LHCN-M2 (cell line): Measurements from ENCODE around the gene MCTP2. TPM values are rescaled to one million over a fixed set of nuclear protein-coding genes. Genes with fewer than 3 reads are reported as not detected.

Experiments
- DNase-seq: peaks from one replicate; pipeline ENCODE4 v3.0.0-alpha.2; 2012; ENCODE audit warnings: low read depth
- total RNA-seq: library from RNA; depleted of rRNA; stranded (reverse); fragments of >200 nt; gene quantifications from 2 replicates; pipeline ENCODE4 v1.2.3, GENCODE V29; 2014

The MCTP2 gene
- total RNA-seq, 1 experiment from 2014 or later: not detected

DNA sequence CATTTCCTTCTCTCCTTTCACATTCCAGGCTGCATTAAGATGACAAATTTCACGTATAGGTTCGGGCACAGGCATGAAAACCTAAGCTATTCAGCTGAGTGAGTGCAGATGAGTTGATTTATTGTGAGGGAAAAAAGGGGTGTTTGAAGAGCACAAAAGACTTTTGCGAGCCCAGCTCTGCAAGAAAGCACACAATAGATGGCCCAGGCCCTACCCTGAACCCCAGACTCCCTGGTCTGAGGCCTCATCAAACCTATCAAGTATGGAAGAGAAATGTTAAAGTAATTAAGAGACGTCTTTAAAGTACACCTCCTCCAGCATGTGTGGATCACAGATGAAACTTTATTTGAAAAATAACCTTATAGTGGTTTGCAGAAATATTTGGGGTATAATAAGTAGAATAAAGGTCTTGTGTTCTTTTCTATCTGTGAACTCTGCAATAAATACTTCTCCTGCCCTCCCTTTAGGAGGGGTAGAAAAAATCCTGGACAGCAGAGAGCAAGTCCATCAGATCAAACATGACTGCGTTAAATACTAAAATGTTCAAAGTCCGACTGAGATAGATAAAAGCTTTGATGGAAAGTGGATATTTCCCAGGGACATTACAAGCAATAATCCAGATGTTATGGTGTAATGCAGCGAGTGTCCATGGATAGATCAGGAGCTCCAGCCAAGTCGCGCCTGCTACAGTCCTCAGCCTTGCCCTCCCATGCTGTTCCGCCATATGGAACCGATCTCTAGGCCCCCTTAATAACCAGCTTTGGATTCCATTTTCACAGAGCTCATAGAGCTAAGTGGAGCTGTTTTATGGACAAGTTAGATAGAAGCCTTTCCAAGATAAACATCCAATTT is 121.5 kb downstream of the MCTP2 start:
- DNase-seq: no peak

DNA sequence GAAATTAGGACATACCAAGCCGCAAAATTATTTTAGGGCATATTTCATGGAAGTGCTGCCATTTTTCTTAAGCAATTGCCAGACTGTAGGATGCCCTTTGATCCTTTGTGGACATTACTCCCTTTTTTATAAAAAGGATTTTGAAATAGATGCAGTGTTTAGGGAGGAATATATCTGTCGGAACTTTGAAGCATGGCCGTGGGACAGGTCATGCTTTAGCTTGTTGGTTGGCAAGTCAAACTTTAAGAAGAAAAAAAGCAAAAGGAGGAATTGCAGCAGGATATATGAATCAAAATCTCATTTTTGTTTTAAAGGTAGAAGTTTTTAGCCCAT is 122.1 kb downstream of the MCTP2 start:
- DNase-seq: no peak

DNA sequence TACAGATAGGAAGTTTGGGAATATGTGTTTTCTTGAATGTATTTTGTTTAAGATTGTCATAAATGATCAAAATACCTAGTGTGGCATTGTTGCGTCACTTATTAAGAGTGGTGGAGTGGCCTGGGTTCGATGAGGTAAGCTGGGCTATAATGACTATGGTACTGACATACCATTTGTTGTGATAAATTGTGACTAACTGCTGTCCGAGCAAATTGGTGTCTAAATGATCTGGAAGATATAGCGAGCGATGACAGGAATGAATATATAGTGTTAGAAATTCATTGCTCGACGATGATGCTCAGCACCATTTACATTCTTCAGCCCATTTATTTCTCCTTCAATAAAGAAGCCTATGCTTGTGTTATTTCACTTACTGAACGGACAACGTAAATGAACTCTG is 123.3 kb downstream of the MCTP2 start:
- no peak for DNase-seq

DNA sequence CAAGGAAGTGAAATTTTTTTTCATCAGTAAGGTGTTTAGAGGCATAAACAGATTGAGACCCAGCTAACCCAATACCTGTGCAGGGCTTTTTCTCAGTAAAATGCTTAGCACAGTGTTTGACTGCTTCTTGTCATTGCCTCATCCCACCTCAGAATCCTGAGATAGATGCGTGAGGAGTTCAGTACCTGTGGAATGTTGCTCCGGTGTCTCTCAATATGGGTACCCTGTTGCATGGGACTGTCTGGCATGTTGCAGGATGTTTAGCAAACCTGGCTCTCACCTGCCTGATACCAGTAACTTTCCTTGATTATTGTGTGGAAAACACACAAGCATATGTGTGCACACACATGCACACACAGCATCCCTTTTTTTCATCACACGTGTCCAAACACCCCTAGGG is 128.4 kb downstream of the MCTP2 start:
- no peak for DNase-seq

DNA sequence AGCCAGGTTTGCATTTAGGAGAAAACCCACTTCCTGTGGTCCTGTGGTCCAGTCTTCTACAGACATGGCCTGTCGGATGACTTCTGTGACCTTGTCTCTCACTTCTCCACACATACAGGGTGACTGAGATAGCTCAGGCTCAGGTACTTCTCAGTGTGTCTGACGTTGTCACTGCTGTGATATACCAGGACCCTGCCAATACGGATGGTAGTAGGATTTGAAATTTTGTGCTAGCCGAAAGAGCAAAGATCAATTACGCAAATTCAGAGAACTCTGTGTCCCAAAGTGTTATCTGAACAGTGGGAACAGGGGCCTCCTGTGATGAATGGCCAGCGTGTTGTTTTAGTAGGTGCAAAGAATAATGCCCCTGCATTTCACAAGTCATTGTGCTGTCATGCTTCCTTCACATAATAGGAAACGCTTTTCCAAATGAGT is 128.9 kb downstream of the MCTP2 start:
- no peak for DNase-seq

DNA sequence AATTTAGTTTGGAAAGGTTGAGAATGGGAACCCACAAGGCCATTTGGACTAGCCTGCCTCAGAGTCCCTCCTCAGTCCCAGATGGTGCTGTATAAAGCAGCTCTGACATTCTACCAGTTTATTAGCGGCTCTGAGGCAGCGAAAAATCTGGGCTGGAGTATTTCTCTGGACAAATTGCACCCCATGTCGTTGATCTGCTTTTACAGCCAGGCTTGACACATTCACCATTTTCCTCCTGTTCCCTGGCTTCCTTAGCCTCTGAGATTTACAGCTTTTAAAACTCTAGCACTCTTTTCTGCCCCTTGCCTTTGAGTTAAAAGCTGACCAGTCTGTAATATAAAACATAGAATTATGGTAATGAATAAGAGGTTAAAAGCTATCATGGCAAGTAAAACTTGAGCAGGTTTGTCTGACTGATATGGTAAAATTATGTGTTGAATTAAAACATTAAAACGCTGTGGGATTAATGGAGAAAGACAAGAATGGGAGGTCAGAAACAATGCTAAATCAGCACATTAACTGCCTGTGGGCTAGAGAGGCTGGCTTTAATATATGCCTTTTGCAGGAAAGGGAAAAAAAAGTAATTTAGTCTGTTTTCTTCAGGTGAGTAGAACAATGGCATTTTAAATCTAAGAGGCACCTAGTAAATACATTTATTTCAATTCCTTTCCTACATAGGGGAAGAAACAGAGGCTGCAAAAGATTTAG is 131.2 kb downstream of the MCTP2 start:
- DNase-seq: no peak

DNA sequence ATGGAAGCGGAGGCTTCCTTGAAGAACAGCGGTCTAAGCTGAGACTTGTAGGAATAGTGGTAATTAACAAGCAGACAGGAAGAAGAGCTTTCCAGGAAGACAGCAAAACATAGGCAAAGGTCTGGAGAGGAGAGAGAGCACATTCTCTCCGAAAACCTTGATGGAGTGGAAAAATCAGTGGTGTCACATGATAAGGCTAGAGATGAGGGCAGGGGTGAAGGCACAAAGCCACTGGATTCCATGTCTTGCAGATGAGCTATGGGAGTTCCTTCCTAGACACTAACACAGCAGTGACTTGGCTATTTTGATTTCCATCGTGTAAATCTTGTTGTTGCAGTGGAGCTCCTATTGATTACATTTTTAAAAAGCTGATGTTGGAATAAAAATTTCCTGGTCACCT is 132.0 kb downstream of the MCTP2 start:
- no peak for DNase-seq

DNA sequence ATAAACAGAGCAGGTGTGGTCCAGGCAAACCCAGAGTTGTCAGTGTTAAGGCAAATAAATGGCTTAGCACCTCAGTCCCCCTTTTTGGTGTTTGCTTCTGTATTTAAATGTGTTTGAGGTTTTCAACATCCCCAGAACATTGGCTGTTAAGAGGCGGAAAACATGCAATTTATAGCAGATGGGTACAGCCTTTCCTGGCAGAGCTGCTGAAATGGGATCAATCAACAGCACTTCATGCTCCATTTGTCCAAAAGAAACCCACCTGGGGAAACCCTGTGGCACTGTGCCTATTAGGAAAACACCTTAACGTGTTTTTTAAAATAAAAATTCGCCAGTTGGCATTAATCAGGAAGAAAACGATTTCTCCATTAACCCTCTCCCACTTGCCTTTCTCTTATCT is 135.4 kb downstream of the MCTP2 start:
- DNase-seq: no peak

DNA sequence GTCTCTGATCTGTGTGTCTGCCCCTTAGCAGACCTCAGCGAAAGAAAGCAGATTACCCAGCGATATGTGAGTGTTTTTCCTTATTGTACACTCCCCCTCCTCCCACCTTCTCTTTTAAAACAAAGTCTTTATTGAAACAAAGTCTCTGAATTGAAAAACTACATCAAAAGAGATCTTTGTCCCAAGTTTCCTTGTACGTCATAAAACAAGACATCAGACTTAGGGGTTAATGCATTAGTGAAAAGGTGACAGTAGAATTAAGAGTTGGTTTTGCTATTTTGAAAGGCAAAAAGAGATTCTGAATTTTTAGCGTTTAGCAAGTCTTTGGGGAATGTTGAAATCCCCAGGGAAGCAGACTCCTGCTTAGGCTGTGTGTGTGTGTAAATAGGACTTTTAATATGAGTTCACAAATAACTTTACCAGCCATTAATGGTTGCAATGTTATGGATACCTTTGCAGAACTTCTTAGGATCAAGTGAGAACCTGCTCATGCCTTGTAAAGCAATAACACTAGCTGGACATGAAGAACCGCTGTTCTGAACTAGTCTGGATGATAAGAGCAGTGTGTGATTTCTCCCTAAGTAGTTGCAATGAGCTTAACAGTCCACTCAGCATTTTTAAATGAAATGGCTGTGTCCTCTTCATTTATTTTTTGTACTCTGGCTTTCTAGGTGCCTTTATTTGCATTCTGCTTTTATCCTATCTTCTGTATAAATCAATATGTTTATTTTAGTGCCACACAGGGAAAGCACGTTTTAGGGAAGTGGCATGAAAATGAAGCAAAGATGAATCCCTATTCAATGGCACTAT is 136.6 kb downstream of the MCTP2 start:
- DNase-seq: no peak

DNA sequence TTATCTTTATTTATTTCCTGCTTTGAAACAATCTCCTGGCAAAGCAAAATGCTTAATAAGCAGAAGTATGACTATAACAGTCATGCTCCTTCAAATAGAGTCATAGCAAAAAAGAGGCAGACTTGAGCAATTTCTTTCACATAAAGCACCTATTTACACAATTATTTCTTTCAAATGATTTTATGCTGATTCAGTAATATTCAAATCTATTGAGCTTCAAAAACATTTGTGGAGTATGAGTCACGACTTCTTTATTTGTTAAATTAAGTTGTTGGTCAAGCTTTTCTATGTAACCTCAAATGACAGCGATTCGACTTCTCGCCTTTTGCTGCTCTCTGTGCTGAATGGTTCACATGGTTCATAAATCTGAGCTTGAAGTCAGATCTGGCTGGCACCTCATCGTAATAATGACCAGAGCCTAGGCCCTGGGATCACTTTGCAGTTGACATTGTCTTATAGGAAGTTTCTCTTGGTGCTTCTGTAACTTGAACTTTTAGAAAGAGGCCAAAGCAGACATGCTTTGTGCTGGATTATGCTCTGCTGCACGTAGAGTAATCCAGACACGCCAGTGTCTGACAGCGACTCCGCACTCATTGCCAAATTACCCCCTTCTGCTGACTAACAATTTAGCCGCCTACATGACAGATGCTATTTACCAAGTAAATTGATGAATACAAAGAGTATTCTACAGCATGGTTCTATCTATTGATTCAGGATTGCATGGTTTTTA is 139.0 kb downstream of the MCTP2 start:
- no peak for DNase-seq

DNA sequence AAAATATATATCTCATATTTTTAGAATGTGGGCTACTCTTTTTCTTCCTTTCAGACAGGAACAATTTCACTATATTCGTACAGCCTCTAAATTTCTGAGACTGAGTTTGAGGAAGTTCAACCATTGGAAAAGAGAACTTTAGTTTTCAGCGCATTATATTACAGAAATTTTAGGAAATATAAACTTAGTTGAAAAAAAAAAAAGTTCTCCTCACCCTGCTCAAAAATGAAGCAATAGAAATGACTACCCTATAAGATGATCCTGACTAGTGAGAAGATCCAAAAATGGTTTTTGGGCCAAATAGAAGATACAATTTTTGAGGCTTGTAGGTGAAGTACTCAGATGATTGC is 139.6 kb downstream of the MCTP2 start:
- DNase-seq: no peak

DNA sequence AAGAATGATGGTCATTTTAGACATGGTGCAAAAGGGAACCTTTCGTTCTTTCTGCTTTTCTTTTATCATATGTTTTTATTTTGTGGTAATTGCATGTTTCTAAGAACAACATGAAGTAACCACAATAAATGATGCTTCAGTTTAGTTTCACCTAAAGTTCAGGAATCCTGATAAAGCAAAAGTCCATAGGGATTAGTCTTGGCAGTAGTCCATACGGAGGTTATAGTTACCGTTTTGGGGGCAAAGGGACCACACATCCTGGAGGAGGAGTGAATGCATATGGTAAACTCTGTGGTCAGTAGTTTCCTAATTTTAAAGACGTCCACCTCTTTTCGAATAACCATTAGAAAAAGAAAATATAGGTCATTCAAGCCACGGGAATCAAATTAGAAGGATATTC is 141.5 kb downstream of the MCTP2 start:
- DNase-seq: no peak

DNA sequence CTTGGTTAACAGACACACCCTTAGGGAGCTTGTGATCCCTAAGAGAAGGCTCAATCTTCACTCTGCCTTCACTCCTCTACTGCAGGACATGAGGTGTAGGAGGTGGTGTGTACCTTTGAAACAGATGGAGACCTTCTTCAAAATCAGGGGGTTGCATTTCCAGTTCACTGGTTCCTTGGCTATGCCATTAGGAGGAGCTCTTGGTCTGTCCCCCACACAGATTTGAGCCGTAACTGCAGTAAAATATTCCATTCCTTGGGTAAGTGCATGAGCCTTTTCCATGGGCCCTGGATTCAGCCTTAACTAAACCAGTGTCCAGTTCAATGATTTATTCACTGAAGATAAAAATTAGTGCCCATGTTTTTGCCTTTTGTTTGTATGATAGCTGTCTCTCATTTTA is 144.6 kb downstream of the MCTP2 start:
- DNase-seq: no peak

DNA sequence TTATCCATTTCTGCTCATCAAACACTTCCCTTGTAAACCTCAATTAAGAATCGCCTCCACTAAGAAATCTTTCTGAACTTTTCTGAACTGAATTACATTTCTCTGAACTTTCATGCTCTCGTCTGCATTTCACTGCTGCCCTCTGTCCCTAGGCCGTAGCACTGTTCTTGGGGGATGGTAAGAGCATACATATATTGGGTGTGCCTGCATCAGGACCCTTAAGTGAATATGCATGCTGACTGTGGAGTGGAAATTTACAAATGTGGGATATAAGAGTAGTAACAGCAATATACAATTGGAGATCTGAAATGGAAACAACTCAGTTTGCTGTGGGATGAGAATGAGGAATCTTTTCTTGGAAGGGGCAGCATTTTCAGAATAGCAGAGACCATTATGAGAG is 148.6 kb downstream of the MCTP2 start:
- no peak for DNase-seq

DNA sequence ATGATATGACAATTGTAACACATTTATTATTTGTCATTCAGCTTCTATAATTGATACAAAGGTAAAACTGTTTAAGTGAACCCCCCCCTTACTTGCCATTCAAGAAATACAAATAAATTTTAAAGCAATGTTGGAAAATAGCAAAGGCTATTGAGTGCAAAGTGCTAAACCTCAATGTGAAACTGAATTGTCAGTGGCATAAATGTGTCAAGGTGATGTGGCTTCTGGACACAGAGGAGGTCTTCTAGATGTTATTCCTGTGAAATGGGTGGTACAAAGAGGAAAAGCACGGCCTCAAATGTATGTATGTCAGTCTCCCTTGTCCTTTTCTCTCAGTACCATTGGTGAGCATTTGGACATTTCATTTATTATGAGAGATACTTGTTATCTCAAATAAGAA is 149.4 kb downstream of the MCTP2 start:
- DNase-seq: no peak

DNA sequence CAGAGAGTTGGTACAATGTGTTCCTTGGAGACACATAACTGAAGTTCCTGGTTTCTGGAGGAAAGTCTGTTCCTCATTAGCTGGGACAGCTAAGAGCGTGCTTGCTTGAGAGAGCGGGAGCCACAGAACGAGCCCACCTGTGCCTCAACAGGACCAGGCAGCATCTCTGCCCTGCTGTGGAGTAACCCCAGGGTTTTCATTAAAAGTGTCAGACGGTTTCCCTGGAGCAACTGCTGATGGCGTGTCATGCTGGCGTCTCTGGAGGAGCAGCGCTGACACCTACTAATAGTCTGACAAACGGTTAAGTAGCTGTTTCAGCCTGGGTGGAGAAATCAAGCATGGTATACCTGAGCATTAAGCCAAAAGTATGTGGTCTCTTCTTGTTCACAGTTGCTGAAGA is 150.0 kb downstream of the MCTP2 start:
- DNase-seq: no peak

DNA sequence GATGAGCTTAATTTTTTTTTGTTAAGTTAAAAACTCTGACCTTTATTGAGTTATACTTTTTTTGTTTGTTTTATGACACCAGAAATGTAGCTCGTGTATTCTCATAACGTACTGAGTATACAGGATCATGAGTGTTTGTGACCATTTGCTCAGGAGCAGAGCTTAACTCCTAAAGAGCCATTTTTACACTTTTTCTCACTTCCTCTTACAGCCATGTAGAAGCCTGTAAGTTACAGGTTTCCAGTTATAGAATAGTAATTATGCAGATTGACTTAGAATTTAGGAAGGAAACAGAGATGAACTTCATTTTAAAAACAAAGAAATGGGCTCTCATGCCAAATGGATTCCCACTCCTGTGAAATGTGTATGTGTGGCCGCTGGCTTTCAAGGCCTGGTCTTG is 151.7 kb downstream of the MCTP2 start:
- no peak for DNase-seq

DNA sequence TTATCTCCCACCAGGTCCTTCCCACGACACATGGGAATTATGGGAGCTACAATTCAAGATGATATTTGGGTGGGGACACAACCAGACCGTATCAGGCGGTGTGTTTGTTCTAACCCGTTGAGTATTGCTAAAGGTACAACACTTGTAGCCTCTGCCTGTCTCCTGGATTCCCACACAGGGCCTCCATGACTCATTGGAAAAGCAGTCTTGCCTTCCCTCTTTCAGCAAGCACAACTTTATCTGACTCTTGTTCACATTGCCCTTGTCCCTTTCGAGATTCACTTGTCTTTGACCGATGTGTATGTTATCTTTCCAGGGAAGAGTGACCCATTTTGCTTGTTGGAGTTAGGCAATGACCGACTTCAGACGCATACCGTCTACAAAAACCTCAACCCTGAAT is 152.3 kb downstream of the MCTP2 start:
- DNase-seq: no peak

DNA sequence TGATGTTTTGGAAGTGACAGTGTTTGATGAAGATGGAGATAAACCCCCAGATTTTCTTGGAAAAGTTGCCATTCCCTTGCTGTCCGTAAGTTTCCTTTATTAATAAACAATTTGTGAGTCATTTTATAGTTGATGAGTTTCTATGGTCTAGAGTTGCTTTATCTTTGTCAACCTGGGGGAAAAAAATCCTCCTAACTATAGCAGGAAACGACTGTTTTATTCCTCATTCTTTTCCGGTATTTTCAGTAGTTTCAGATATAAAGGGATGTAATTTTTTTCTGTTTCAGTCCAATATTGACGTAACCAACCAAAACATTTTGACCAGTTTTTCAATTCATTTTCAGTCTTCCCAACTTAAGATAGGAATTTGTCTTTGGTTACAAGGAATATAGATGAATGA is 154.1 kb downstream of the MCTP2 start:
- DNase-seq: no peak

DNA sequence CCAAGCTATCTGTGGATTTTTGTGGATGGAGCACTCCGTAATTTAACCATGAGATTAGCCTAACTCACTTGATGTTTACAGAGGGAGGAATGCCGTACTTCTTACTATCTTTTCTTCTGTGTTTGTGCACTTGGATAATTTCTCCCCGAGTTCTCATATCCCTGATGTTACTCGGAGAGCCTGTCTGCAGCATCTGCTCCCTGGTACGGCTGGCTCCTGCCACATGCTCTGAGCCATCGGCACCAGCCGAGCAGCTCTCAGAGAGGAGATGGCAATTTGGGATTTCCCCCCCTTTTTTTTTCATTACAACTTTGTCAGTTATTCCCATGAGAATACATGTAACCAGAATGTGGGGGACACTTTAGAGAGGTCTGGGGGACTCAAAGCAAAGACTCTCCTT is 155.0 kb downstream of the MCTP2 start:
- DNase-seq: no peak

DNA sequence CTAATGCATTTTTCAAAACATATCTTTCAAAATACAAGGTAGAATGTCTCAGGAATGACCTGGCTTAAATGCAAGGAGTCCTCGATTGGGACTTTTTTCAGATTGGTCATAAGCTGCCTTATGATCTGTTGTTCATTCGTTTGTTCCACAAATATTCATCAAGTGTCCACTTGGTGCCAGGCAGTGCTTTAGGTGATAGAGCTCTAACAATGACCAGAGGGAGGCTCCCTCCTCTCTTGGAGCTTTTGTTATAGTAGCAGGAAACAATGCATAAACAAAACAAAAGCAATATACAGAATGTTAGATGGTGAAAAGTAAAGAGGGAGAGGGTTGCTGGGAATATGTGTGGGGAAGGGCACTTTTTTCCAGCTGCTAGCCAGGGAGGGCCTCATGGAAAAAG is 156.1 kb downstream of the MCTP2 start:
- no peak for DNase-seq

DNA sequence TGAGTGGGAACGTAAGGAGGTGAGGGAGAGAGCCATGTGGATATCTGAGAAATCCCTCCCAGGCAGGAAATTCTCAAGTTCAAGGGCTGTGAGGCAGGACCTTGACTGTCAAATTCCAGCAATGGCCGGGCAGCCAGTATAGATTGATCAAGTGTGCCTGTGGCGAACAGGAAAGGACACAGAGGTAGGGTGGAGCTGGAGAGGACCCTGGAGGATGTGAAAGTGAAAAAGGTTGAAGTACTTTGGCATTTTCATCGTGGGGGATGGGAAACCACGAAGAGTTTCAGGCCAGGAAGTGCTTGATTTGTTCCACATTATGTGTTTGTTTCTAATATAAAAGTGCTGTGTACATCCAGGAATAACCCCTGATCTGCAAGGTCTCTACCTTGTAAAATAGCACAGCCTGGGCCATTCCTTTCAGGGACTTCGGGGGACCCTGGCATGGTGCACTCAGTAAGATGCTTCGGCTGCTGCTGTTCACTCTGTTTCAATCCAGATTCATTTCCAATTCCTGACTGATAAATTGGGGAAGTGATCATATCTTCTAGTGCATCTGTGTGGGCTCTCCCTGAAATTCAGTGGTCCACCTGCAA is 156.6 kb downstream of the MCTP2 start:
- no peak for DNase-seq
